HG03064 (cell line): Measurements from ENCODE around the gene APPL1.

Experiments
- ATAC-seq: cut with Tn5 transposase; IDR thresholded peaks from one replicate; pipeline ENCODE4 v1.9.1; 2021; ENCODE audit warnings: low read depth; ENCODE audit not compliant: unreplicated experiment

APPL1 gene

GRCh38 chr3:57227204-57227929 is at the start of gene APPL1:
TSS of gene APPL1 (plus strand) at chr3:57227729. CDS start at chr3:57227884, 155 bp downstream.
- ATAC-seq, result peak; percentile 84

- no peak for ATAC-seq
Observed at GRCh38 chr3:57179580-57180410, 47.7 kb upstream of the APPL1 start.

- no peak for ATAC-seq
Observed at GRCh38 chr3:57184526-57184925, 43.0 kb upstream of the APPL1 start.

- no peak for ATAC-seq
Observed at GRCh38 chr3:57192028-57192427, 35.5 kb upstream of the APPL1 start.

- ATAC-seq, result no peak
Observed at GRCh38 chr3:57194641-57195040, 32.9 kb upstream of the APPL1 start.

GRCh38 chr3:57199895-57200297 is 27.6 kb upstream of the APPL1 start, which contains the start of gene HESX1:
TSS of gene HESX1 (minus strand) at chr3:57199978. CDS start at chr3:57199918, 60 bp downstream.
- no peak for ATAC-seq

GRCh38 chr3:57206423-57206822 is 21.1 kb upstream of the APPL1 start:
- no peak for ATAC-seq

GRCh38 chr3:57221883-57222282 is 5.6 kb upstream of the APPL1 start:
- no peak for ATAC-seq

GRCh38 chr3:57224856-57225255 is 2.7 kb upstream of the APPL1 start:
- no peak for ATAC-seq

GRCh38 chr3:57226176-57226575 is 1.4 kb upstream of the APPL1 start:
- no peak for ATAC-seq

GRCh38 chr3:57227930-57228751 is 612 bp downstream of the APPL1 start:
- ATAC-seq, result peak; percentile 44

GRCh38 chr3:57230006-57230405 is 2.5 kb downstream of the APPL1 start:
- no peak for ATAC-seq

- ATAC-seq, result no peak
Observed at GRCh38 chr3:57233799-57234198, 6.3 kb downstream of the APPL1 start.

- ATAC-seq, result no peak
Observed at GRCh38 chr3:57234613-57235575, 7.4 kb downstream of the APPL1 start.

- no peak for ATAC-seq
Observed at GRCh38 chr3:57244946-57245345, 17.4 kb downstream of the APPL1 start.

- no peak for ATAC-seq
Observed at GRCh38 chr3:57252404-57252803, 24.9 kb downstream of the APPL1 start.

- ATAC-seq, result no peak
Observed at GRCh38 chr3:57256844-57257243, 29.3 kb downstream of the APPL1 start.

- ATAC-seq, result no peak
Observed at GRCh38 chr3:57257678-57258077, 30.1 kb downstream of the APPL1 start.

GRCh38 chr3:57261119-57261518 is 33.6 kb downstream of the APPL1 start:
- no peak for ATAC-seq

- ATAC-seq, result no peak
Observed at GRCh38 chr3:57261929-57262328, 34.4 kb downstream of the APPL1 start.
